GM23338 (cell line): Measurements from ENCODE around the gene MYBL2. TPM values are rescaled to one million over a fixed set of nuclear protein-coding genes. Genes with fewer than 3 reads are reported as not detected.

Experiments used
- ATAC-seq: fragments of 200-7000 bp; cut with Tn5 transposase; 3 replicates; pipeline ENCODE4 v1.9.1; 2020
- DNase-seq: peaks from one replicate; pipeline ENCODE4 v3.0.0-alpha.2; 2015; ENCODE audit warnings: low spot score
- H2AFZ ChIP-seq: fragments of 200-600 bp; sonication (generic); 2 replicates; pipeline ENCODE4 v1.8.0; 2016; ENCODE audit warnings: antibody characterized with exemption, mild to moderate bottlenecking, moderate library complexity
- H3F3A ChIP-seq: fragments of 200-600 bp; sonication (generic); replicated peaks from 2 replicates; pipeline ENCODE4 v1.8.0; 2017; ENCODE audit warnings: antibody characterized with exemption, mixed run types, low read depth
- H3K27ac ChIP-seq: fragments of 200-600 bp; sonication (generic); 2 replicates; pipeline ENCODE4 v1.6.1; 2016; ENCODE audit warnings: low read depth
- H3K27me3 ChIP-seq: fragments of 200-600 bp; sonication (generic); 2 replicates; pipeline ENCODE4 v1.8.0; 2016; ENCODE audit warnings: mild to moderate bottlenecking, mixed run types, moderate library complexity; ENCODE audit not compliant: insufficient read depth
- H3K36me3 ChIP-seq: fragments of 200-600 bp; sonication (generic); 2 replicates; pipeline ENCODE4 v1.8.0; 2016; ENCODE audit warnings: mild to moderate bottlenecking; ENCODE audit not compliant: insufficient read depth
- H3K4me1 ChIP-seq: fragments of 200-600 bp; sonication (generic); 2 replicates; pipeline ENCODE4 v1.8.0; 2016; ENCODE audit warnings: mild to moderate bottlenecking, moderate library complexity; ENCODE audit not compliant: insufficient read depth
- H3K4me2 ChIP-seq: fragments of 200-600 bp; sonication (generic); 2 replicates; pipeline ENCODE4 v1.7.1; 2017; ENCODE audit warnings: mixed run types
- H3K4me3 ChIP-seq: fragments of 200-600 bp; sonication (generic); 2 replicates; pipeline ENCODE4 v1.6.1; 2016; ENCODE audit warnings: mixed run types
- H3K79me2 ChIP-seq: fragments of 200-600 bp; sonication (generic); replicated peaks from 2 replicates; pipeline ENCODE4 v1.8.0; 2017; ENCODE audit warnings: mild to moderate bottlenecking; ENCODE audit not compliant: insufficient read depth
- H3K9me2 ChIP-seq: fragments of 200-600 bp; sonication (generic); 2 replicates; pipeline ENCODE4 v1.8.0; 2017; ENCODE audit not compliant: insufficient read depth
- H4K20me1 ChIP-seq: fragments of 200-600 bp; sonication (generic); replicated peaks from 2 replicates; pipeline ENCODE4 v1.8.0; 2017; ENCODE audit warnings: mild to moderate bottlenecking; ENCODE audit not compliant: insufficient read depth
- H3K27ac Mint-ChIP-seq: 2 replicates; pipeline ENCODE4 v1.8.0; 2020; ENCODE audit warnings: inconsistent platforms, mild to moderate bottlenecking, moderate library complexity, mixed read lengths
- H3K27me3 Mint-ChIP-seq: 3 replicates; pipeline ENCODE4 v1.8.0; 2022; ENCODE audit warnings: low read depth, mild to moderate bottlenecking, moderate library complexity, mixed read lengths, inconsistent platforms; ENCODE audit not compliant: insufficient read depth, poor library complexity
- H3K36me3 Mint-ChIP-seq: 3 replicates; pipeline ENCODE4 v1.8.0; 2021; ENCODE audit warnings: low read depth, mild to moderate bottlenecking, inconsistent platforms, moderate library complexity, mixed read lengths
- H3K4me1 Mint-ChIP-seq: 3 replicates; pipeline ENCODE4 v1.8.0; 2020; ENCODE audit warnings: mild to moderate bottlenecking, inconsistent platforms, mixed read lengths
- H3K4me3 Mint-ChIP-seq: 3 replicates; pipeline ENCODE4 v1.8.0; 2021; ENCODE audit warnings: moderate library complexity, mild to moderate bottlenecking, inconsistent platforms, mixed read lengths
- H3K9me3 Mint-ChIP-seq: 3 replicates; pipeline ENCODE4 v1.8.0; 2020; ENCODE audit warnings: moderate library complexity, mild to moderate bottlenecking, inconsistent platforms, mixed read lengths
- ETS1 ChIP-seq: IDR thresholded peaks from 2 replicates; pipeline ENCODE4 v1.6.1; 2016; ENCODE audit warnings: antibody characterized with exemption
- EZH2 ChIP-seq: fragments of 200-600 bp; sonication (generic); IDR thresholded peaks from one replicate; pipeline ENCODE4 v1.8.0; 2017; ENCODE audit warnings: antibody characterized with exemption, mild to moderate bottlenecking, low read depth; ENCODE audit not compliant: unreplicated experiment
- JUNB ChIP-seq: IDR thresholded peaks from one replicate; pipeline ENCODE4 v1.6.1; 2016; ENCODE audit warnings: antibody characterized with exemption; ENCODE audit not compliant: unreplicated experiment
- REST ChIP-seq: IDR thresholded peaks from one replicate; pipeline ENCODE4 v1.6.1; 2018; ENCODE audit warnings: antibody characterized with exemption; ENCODE audit not compliant: unreplicated experiment
- ZNF331 ChIP-seq: fragments of 250-450 bp; sonication (Bioruptor Pico); IDR thresholded peaks from 2 replicates; pipeline ENCODE4 v1.5.0; 2020; ENCODE audit warnings: low read depth, mild to moderate bottlenecking, moderate library complexity
- polyA plus RNA-seq: library from polyadenylated mRNA; unstranded; fragments of >200 nt; fragmentation: Nextera tagmentation; extraction: Ambion mirVana; gene quantifications from 2 replicates; pipeline ENCODE4 v1.2.1, GENCODE V29; 2016
- total RNA-seq: library from RNA; depleted of rRNA; stranded (reverse); fragments of >200 nt; shearing (Covaris generic); gene quantifications from 2 replicates; pipeline ENCODE4 v1.2.3, GENCODE V29; 2014
- TF ChIP-seq, protein P1 (sequence below): fragments of 250-450 bp; sonication (Bioruptor Pico); IDR thresholded peaks from 2 replicates; pipeline ENCODE4 v1.5.0; 2020; ENCODE audit warnings: mild to moderate bottlenecking, moderate library complexity

Gene MYBL2
- total and polyA plus RNA-seq, 2 experiments from 2014 or later = 72.3 to 131 TPM

GRCh38 chr20:43728686-43729255, 61.9 kb downstream of the MYBL2 start:
- Histone ChIP-seq H3K9me2 (no peaks in the 10 kb centered on the region), H4K20me1 (no peaks in the 10 kb centered on the region), H3K4me1 (no peaks in the 10 kb centered on the region), H3F3A (no peaks in the 10 kb centered on the region), H3K4me2 (no peak overlapping the region), H2AFZ (no peak overlapping the region), H3K79me2 (no peaks in the 10 kb centered on the region), H3K27me3 (no peaks in the 10 kb centered on the region), H3K4me3 (no peak overlapping the region), H3K36me3 (no peaks in the 10 kb centered on the region), H3K27ac (no peak overlapping the region)
- no peak overlapping the region for H3K4me3 Mint-ChIP-seq
- H3K36me3 Mint-ChIP-seq = no peaks in the 10 kb centered on the region
- H3K9me3 Mint-ChIP-seq = no peaks in the 10 kb centered on the region
- no peak for DNase-seq
- peaks cover 7% of the 10 kb centered on the region for H3K27me3 Mint-ChIP-seq
- 0 out of 3 replicates have a peak, but pooled peaks cover 4% of the 10 kb centered on the region for H3K4me1 Mint-ChIP-seq
- TF ChIP-seq JUNB = no peak
- no peak for TF ChIP-seq EZH2
- TF ChIP-seq ETS1 = no peak
- TF ChIP-seq ZNF331 = no peak
- no peak for TF ChIP-seq REST
- TF ChIP-seq, protein P1, sequence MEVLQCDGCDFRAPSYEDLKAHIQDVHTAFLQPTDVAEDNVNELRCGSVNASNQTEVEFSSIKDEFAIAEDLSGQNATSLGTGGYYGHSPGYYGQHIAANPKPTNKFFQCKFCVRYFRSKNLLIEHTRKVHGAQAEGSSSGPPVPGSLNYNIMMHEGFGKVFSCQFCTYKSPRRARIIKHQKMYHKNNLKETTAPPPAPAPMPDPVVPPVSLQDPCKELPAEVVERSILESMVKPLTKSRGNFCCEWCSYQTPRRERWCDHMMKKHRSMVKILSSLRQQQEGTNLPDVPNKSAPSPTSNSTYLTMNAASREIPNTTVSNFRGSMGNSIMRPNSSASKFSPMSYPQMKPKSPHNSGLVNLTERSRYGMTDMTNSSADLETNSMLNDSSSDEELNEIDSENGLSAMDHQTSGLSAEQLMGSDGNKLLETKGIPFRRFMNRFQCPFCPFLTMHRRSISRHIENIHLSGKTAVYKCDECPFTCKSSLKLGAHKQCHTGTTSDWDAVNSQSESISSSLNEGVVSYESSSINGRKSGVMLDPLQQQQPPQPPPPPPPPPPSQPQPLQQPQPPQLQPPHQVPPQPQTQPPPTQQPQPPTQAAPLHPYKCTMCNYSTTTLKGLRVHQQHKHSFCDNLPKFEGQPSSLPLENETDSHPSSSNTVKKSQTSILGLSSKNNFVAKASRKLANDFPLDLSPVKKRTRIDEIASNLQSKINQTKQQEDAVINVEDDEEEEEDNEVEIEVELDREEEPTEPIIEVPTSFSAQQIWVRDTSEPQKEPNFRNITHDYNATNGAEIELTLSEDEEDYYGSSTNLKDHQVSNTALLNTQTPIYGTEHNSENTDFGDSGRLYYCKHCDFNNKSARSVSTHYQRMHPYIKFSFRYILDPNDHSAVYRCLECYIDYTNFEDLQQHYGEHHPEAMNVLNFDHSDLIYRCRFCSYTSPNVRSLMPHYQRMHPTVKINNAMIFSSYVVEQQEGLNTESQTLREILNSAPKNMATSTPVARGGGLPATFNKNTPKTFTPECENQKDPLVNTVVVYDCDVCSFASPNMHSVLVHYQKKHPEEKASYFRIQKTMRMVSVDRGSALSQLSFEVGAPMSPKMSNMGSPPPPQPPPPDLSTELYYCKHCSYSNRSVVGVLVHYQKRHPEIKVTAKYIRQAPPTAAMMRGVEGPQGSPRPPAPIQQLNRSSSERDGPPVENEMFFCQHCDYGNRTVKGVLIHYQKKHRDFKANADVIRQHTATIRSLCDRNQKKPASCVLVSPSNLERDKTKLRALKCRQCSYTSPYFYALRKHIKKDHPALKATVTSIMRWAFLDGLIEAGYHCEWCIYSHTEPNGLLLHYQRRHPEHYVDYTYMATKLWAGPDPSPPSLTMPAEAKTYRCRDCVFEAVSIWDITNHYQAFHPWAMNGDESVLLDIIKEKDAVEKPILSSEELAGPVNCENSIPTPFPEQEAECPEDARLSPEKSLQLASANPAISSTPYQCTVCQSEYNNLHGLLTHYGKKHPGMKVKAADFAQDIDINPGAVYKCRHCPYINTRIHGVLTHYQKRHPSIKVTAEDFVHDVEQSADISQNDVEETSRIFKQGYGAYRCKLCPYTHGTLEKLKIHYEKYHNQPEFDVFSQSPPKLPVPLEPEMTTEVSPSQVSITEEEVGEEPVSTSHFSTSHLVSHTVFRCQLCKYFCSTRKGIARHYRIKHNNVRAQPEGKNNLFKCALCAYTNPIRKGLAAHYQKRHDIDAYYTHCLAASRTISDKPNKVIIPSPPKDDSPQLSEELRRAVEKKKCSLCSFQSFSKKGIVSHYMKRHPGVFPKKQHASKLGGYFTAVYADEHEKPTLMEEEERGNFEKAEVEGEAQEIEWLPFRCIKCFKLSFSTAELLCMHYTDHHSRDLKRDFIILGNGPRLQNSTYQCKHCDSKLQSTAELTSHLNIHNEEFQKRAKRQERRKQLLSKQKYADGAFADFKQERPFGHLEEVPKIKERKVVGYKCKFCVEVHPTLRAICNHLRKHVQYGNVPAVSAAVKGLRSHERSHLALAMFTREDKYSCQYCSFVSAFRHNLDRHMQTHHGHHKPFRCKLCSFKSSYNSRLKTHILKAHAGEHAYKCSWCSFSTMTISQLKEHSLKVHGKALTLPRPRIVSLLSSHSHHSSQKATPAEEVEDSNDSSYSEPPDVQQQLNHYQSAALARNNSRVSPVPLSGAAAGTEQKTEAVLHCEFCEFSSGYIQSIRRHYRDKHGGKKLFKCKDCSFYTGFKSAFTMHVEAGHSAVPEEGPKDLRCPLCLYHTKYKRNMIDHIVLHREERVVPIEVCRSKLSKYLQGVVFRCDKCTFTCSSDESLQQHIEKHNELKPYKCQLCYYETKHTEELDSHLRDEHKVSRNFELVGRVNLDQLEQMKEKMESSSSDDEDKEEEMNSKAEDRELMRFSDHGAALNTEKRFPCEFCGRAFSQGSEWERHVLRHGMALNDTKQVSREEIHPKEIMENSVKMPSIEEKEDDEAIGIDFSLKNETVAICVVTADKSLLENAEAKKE (CRISPR knock-in tag) = no peak
- ATAC-seq = no peak
- no peak overlapping the region for H3K27ac Mint-ChIP-seq
